Measurements from ENCODE around the gene ASB14.
"Not testable (repeated sequence)": the region's sequence is repeated elsewhere in the genome, so short reads cannot be mapped to it uniquely, and the experiment has no call there.

DNA sequence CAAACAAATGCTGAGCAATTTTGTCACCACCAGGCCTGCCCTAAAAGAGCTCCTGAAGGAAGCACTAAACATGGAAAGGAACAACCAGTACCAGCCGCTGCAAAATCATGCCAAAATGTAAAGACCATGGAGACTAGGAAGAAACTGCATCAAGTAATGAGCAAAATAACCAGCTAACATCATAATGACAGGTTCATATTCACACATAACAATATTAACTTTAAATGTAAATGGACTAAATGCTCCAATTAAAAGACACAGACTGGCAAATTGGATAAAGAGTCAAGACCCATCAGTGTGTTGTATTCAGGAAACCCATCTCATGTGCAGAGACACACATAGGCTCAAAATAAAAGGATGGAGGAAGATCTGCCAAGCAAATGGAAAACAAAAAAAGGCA lies 34.0 kb upstream of the ASB14 start:
- TF ChIP-seq, protein P1, sequence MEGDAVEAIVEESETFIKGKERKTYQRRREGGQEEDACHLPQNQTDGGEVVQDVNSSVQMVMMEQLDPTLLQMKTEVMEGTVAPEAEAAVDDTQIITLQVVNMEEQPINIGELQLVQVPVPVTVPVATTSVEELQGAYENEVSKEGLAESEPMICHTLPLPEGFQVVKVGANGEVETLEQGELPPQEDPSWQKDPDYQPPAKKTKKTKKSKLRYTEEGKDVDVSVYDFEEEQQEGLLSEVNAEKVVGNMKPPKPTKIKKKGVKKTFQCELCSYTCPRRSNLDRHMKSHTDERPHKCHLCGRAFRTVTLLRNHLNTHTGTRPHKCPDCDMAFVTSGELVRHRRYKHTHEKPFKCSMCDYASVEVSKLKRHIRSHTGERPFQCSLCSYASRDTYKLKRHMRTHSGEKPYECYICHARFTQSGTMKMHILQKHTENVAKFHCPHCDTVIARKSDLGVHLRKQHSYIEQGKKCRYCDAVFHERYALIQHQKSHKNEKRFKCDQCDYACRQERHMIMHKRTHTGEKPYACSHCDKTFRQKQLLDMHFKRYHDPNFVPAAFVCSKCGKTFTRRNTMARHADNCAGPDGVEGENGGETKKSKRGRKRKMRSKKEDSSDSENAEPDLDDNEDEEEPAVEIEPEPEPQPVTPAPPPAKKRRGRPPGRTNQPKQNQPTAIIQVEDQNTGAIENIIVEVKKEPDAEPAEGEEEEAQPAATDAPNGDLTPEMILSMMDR (IDR thresholded peaks at IDR 0.05 in 4 of 5, conservative IDR thresholded peaks at IDR 0.05 in 1 of 5): not testable (repeated sequence)
- not testable (repeated sequence) for TF ChIP-seq POLR2A (IDR thresholded peaks at IDR 0.05)
